NCI-H146 treated with DMSO at 0.1 percent for 48 hours (cell line): ENCODE data around the gene DHX16.

Experiments used
- DNase-seq: peaks from one replicate; lab custom pipeline; 2025; ENCODE audit not compliant: unreplicated experiment; lab: John Stamatoyannopoulos, UW

Gene DHX16

DNA sequence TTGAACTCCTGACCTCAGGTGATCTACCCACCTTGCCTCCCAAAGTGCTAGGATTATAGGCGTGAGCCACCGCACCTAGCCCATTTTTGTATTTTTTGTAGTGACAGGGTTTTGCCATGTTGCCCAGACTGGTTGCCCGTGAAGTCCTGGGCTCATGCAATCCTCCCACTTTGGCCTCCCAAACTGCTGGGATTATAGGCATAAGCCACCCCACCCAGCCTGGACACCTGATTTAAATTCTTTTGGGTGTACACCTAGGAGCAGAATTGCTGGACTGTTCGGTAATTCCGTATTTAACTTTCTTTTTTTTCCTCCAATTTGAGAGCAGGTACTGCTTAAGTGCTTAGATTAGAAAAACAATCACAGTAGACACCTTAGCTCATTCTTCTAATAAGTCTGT is 23.6 kb upstream of the DHX16 start:
- DNase-seq, result no peak

DNA sequence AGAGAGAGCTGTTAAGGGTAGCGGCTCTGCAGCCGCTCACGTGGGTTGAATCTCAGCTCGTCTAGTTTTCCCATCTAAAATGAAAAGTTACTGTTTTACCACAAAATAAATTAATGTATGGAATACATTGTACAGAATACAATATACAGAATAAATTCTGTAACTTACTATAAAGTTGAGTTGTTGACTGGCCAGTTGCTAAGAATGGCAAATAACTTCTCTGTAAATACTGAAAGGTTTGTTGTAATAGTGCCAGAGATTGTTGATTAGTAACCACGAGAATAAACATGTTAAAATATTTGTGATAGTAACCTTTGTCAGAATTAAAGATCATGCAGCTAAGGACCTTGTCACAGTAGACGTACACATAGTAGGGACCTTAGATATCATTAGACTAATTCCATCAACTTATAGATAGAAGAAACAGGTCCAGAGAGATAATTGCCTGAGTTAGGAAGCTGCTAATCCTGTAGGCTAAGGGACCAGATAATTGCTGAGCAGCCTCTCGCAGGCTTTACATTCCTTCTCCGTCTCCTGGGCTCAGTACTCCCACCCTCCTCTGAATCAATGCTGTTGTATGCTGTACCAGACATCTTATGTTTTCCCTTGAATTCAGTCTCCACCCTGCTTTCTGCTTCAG is 18.5 kb upstream of the DHX16 start:
- DNase-seq, result peak; percentile 64

DNA sequence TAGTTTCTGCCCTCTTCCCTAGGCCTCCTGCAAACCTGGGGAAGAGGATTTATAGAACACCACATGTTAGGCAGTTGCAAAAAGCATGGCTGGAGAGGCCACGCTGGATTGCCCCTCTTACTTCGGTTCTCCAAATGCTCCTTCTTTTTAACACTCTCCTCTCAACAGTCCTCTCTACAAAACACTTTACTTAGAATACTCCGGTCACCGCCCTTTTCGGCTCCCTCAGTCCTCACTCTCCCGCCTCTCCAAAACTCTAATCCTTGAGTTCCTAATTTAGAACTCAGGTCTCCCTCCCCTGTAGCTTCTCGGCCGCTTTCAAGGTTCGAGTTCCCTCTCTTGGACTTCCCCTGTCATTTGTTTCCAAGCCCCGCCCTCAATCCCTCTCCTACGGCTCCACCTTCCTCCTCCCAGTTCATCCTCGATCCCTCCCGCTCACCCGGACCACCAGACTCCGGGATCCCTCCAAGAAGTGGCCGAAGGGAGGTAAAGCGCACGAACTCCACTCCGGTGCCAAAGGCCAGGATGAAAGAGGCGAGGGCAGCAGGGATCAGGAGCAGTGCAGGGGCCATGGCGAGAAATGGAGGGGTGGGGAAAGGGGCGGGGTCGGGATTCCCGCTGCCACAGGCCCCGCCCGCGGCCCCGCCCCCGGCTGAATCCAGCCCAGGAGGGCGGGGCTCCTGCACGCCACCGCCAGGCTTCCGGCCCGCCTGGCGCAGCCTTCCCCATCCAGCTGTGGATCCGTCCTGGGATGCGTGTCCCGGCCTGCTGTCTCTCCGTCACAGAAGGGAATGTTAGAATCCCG is 17.8 kb upstream of the DHX16 start, which contains the start of gene NRM:
Gene NRM, minus strand, starts transcription at position 582 of the 805 bp plus-strand sequence. Its CDS starts 10 bp downstream, at position 572.
- peak; percentile 90 for DNase-seq

DNA sequence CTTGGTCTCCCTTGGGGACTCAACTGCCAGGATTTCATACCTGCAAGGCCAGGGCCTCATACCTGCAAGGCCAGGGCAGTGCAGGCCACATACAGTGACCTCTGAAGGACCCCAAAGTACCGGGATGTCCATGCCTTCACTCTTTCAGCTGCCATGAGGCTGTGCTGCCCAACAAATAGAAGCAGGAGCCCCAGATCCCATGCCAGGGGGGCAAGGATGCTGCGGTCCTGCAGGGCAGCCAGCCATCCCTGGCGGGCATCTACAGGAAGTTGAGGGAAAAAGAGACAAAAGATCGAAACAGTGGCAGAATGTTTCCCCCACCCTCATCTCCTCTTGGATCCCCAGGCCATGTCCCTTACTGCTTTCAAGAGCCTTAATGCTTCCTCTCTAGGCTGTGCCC is 17.2 kb upstream of the DHX16 start:
- DNase-seq, result no peak

DNA sequence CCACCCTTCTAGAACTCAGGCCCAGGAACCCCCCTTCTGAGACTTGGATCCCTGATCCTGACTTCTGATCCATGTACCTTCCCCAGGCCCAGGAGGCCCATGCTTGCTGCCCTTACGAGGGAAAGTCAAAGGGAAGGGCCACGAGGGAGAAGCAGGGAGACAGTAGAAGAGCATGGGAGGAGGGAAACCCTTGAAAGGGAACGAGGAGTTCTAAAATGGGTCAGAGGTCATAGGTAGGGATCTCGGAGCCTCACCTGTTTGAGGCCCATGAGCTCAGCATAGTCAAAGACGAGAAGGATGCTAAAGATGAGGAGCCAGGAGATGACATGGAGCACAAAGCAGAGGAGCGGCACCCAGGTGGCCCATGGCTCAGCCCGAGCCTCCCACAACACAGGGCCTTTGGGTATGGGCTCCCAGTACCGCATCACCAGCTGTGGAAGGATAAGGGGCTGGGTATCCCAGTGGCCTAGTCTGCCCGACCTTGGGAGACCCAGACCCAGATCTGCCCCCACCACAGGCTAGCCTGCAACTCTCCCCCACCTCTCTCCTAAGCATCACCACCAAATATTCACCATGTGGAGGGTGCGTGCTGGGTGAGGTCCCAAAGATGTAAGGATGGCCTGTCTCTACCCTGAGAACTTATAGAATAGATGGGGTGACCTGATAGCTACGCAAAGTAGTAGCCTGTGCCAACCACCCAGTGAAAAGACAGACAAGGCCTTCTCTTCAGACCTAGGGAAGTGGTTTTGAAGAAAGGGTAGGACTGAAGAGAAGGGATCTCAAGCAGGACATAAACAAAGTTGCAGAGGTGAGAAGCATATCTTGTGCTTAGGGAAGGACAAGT is 16.4 kb upstream of the DHX16 start:
- DNase-seq, result no peak

DNA sequence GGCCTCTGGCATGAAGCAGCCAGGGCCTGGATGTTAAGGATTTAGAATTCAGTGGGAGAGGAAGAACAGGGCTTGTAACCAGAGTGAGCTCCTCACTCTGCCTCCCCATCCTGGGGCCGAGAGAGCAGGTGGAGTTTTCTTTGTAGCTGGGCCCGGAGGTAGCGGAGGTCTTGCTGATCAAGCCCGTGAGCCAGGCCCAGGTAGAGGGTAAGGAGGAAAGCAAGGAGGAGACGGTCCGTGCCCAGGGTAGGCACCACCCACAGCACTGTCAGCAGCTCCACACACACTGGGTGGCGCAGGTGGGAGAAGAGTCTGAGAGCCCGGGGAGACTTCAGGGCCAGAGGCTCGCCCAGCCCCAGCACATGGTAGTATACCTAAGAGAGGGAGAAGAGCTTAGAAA is 15.8 kb upstream of the DHX16 start:
- no peak for DNase-seq

DNA sequence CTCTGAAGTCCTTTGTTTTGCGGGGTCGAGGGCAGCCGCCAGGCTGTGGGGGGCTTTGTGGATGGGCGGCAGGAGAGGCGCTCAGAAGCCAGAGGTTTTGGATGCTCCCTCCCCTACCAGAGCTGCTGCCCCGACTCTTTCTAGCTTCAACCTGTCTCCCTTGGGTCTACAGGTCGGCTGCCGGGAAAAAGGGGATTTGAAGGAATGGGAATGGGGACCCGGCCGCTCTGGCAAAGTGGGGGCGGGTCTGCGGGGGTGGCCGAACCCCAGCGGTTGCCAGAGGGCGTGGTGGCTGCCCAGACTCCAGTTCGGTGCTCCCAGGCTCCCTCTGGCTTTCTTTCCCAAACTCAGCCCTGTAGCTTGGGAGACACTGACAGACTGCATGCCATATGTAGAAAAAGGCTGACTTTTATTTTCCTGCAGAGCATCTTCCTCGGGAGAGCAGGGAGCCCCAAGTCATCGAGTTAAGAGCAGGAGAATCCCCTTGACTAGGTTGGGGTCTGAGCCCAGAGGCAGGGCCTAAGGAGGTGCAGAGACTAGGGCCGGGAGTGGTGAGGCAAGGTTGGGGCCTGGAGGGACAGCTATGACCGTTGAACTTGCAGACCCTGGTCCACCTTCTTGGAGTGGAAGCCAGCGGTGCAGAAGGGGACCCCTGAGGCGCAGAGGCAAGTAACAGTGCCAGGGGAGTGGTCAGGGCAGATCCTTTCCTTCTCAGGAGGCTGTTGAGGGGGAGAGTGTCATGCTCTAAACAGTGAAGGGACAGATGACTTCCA is 15.0 kb upstream of the DHX16 start:
- no peak for DNase-seq

DNA sequence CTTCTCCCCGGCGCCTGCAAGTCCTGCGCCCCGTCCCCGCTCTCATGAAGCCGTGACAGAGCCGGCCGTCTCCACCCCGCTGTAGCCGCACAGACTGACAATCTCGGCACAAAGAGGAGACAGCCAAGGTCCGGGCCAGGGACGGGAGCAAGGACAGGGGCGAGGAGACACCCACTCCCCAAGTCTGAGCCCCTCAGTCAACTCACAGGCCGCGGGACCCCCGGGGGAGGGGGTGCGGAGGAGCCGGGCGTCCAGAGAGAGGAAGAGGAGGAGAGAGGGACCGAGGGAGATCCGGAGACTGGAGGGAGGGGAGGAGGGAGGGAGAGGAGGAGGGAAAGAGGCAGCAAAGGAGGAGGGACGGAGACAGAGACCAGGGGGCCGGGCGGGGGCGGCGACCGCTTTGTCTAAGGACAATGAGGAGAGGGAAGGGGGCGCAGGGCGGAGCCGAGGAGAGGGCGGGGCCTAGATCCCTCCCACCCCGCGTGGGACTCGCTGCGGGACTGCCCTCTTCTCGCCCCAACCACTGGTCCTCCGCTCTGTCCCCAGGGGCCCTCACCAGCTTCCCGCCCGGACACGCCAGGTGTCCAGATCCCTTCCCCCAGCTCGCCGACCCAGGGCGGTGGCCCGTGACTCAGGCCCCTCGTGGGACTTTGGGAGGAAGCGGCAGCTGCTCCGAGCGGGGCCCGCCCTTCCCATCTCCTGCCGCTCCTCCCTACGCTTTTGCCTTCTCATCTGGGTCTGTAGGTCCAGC is 14.3 kb upstream of the DHX16 start:
- peak; percentile 75 for DNase-seq

DNA sequence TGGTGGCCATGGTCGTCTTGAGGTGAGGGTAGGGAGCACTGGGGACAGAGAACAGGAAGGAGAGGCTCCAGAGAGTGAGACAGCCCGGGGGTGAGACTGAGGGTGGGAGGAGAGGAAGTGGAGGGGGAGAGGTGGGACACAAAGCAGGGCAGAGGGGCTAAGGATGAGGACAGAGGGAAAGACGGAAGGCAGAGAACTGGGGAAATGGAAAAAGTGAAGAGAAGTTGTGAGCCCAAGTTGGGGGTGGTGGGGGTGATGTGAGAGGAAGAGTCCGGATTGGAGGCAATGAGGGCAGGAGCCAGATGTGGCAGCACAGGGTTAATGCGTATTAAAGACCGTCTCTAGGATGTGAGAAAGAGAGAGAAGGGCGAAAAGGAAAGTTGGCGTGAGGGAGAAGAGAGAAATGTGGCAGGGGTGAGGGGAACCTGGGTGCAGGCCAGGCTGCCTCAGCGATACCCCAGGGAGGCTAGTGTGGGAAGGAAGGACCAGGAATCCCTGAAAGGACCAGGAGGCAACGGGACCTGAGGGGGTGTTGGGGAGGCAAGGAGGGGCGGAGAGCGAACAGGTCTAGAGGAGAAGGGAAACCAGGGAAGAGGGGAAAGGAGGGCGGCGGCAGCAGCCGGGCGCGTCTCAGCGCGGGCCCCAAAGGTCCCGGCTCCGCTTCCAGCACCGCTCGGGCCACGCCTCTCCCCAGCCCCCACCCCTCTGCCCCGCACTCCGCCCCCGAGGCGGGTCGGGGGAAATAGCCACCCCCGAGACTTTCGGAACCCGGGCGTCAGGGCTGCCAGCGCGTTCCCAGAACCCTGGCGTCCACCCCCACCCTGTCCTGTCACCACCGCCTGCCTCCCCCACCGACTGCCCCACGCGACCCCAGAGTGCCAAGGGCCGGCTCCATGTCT is 13.5 kb upstream of the DHX16 start, which contains the start of gene PPP1R18:
Gene PPP1R18, minus strand, starts transcription at position 637 of the 899 bp plus-strand sequence. Its CDS starts 627 bp downstream, at position 10.
- no peak for DNase-seq

DNA sequence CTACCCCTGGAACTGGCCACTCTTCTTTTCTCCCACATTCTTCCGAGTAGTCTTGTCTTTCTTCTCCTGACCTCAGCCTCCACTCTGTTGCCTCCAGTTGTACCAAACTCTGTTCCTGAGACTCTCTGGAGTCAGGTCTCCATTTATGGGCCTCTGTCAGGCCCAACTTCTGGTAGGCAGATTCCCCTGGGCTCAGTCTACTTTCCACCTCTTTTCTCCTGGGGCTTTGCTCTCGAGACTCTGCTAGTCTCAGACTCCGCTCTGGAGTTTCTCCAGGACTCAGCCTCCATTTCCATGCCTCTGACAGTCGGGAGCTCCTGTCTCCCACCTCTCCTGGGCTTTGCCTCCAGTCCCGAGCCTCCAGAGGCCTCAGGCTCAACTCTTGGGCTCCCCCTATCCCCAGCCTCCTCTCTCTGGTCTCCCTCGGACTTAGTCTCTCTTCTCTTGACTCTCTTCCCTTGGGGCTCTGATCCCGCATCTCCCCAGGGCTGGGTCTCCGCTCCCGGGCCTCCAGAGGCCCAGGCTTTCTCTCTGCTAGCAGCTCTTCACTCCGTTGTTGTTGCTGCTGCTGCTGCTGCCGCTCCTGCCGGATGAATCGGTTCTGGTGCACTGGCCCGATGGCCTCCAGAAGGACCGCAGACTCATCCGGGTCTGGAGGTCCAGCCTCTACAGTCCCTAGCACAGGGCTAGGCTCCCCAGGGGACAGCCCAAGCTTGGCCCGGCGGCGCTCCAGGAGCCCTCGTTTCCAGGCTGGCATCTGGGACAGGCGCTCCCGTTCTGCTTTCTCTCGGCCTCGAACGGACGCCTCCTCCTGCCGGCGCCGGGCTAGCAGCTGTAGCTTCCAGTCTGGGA is 12.6 kb upstream of the DHX16 start:
- no peak for DNase-seq

DNA sequence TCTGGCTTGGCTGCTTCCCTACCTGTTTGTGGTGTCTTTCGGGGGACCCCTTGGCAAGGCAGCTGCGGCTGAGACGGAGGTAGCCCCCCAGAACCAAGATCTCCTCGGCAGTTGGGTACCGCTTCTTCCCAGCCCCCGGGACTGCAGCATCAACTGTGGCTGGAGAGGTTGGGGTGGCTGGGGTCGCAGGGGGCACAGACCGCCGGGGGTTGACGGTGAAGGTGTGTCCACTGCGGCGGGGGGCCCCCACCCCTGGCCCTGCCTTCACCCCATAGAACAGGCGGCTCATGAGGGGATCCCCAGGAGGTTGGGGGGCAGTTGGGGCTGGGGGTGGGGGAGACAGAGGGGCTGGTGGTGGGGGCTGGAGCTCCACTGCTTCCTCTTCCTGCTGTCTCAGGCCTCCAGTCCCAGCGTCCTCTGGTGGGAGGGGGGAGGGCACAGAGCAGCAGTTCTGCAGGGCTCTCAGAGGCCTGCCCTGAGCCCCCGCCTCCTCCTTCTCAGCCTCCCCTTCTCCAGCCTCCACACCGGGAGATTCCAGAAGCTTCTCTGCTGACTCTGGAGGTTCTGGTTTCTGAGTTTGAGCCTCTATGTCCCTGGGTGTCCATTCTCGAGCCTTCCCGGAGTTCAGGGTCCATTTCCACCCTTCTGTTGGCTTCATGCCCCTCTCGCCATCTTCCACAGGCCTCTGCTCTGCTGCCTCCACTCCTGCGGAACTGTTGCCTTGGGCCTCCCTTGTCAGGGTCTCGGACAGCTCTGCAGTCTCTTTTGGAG is 11.8 kb upstream of the DHX16 start:
- DNase-seq, result no peak

DNA sequence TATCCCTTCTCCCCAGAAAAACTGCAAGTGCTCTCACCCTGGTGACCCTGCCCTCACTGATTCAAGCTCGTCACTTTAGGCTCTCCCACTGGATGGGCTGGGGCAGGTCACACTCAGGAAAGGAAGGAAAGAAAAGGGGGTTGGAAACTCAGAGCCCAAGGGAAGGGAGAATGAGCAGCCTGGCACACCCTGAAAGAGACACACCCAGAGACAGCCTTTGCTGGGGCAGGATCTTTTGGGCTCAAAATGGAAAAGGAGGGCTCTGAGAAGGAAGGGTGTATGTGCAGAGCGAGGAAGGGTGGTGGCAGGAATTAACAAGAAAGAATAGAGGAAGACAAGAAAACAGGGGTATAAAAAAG is 11.2 kb upstream of the DHX16 start:
- no peak for DNase-seq

DNA sequence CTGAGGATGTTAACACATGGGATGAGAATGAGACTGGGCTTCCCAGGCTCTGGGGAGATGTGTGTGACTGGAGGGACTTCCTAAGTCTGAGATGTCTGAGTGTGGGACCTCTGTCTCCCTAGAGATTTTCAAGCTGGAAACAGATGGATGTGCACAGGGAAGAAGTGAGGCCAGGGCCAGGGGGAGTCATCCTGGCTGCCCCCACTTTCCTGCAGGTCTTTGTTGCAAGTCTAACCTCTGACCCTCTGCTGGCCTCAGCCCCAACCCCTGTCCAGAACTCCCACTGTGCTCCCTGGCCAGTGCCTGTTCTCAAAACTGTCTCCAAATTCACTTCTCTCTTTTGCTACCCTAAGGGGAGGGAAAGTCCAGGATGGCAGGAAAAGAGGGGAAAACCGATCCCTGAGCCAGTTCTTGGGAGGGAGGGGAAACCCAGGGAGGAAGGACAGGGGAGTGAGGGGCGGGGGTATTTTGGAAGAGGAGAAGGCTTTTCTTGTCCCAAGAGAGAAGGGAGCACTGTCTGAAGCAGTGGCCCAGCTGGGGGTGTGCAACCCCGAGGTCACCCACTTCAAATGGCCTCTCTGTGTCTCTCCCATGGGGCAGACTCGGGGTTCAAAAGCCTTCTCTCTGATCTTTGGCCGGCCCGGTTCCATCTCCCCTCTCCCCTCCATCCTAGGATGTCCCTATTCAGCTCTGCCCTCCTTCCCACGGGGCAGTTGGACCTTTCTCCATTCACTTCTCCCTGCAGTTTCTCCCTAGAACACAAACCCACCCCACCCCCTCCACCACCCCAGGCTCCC is 10.6 kb upstream of the DHX16 start:
- DNase-seq, result no peak

DNA sequence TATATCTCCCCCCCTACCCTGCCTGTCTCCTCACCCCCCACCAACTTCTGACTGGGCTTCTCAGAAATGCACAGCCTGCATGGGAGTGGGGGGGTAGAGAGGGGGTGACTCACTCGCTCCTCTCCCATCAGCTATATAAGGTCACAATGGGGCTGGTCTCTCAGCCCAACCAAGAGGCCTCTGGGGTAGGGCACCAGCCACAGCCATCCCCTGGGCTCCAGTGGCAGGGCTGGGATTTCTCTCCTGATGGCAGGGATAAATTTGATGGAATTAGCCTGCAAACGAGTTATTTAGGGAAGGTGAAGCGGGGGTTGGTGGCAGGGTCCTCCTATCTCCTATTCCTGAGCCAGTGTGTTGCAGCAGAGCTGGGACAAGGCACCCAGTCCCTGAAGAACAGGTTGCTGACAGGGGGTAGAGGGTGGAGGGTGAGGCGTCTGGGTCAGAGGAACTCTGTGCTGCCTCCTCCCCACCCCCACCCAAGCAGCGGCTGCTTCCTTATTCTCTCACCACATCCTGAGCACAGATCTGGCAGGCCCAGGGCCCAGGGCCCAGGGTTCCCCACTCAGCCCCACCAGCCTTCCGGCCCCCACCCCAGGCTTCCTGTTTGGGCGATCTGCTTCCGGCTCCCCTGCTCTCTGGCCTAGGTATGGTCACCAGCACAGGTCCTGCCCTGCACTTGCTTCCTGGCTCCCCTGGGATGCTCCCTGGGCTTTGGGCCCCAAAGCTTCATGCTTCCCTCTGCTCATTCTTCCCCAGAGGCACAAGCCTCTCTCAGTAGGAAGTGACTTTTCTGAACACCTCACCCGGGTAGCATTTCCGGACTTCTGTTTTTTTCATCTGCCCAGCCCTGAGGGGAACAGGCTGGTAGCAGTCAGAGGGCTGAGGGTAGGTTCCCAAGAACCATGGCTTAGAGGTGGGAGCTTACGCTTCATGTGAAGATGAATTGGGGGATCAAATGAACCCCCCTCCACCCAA is 9.6 kb upstream of the DHX16 start:
- no peak for DNase-seq

DNA sequence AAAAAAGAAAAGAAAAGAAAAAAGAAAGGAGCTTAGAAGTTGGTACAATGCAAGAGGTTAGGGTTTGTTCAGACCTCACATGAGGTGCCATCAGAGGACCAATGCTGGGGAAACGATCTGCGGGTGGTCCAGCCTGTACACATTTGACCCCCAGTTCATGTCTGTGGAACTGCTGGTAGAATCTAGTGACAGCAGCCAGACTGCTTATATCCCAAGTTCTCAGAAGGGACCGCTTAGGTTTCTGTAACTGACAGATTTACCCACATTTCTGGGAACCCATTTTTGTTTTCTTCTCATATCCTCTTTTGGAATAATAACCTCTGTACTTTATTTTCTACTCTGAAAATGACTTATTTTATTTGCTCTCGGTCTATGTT is 8.9 kb upstream of the DHX16 start:
- no peak for DNase-seq
